Left lobe of liver (tissue), 2 donors: ENCODE data around the gene C6orf136. TPM values are rescaled to one million over a fixed set of nuclear protein-coding genes. Genes with fewer than 3 reads are reported as not detected.

Source experiments
- ATAC-seq: fragments of 200-7000 bp; cut with Tn5 transposase; one replicate; pipeline ENCODE4 v1.9.1; 2020; ENCODE audit warnings: mild to moderate bottlenecking, moderate library complexity
- DNase-seq: peaks from one replicate; pipeline ENCODE4 v3.0.0-alpha.2; 2020; ENCODE audit warnings: low spot score
- total RNA-seq: library from RNA; stranded (reverse); gene quantifications from one replicate; pipeline ENCODE4 v1.2.1, GENCODE V29; 2021
- donor health status: DM: no; HTN: no; CAD: no; lungs with moderate emphysema.
- donor health status: DM: no; HTN: yes; CAD: no.

Gene C6orf136, protein sequence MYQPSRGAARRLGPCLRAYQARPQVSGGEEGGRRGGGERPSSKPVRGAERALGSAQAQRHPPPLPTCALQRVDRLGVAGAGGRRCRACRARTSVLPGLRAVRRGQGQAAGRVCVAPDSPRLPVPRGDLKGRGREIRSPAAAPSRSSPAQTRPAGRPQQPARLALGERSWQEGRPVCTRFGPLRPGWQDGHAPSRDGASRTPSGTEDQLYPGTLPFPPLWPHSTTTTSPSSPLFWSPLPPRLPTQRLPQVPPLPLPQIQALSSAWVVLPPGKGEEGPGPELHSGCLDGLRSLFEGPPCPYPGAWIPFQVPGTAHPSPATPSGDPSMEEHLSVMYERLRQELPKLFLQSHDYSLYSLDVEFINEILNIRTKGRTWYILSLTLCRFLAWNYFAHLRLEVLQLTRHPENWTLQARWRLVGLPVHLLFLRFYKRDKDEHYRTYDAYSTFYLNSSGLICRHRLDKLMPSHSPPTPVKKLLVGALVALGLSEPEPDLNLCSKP
- total RNA-seq = 13.8 TPM

DNA sequence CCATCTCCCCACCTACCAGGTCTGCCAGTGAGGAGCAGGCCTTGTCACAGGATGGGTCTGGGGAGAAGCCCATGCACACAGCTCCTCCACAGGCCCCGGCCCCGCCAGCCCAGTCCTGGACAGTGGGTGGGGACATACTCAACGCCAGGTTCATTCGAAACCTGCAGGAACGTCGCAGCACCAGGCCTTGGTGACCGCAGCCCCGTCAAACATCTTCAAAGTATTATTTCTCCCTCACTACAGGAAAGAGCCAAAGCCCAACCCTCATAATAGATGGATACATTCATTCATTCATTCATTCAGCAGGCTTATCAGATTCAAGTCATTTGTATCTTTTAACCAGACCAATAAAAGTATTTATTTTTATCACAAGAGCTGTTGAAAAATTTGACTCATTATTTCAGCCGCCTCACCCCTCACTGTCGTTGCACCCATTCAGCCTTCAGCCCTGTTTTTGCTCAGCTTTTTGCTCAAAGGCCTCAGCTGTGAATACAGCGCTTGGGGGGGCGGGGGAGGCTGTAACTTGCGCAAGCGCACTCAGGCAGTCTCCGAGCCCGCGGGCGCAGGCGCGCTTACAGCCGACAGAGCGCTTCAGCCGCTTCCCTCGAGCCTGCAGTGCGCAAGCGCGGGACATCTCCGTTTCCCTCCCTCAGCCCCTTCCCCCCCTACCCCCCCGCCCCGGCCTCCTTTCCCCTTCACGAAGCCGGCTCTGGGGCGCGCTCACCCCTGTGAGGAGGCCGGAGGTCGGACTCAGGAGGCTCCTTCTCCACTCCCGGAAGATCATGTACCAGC is at the start of gene C6orf136:
C6orf136 (plus strand) TSS at position 684 of the 792 bp plus-strand sequence; CDS start at position 783, 99 bp downstream.
- ATAC-seq = peak; percentile 86
- peak; percentile 94 for DNase-seq

DNA sequence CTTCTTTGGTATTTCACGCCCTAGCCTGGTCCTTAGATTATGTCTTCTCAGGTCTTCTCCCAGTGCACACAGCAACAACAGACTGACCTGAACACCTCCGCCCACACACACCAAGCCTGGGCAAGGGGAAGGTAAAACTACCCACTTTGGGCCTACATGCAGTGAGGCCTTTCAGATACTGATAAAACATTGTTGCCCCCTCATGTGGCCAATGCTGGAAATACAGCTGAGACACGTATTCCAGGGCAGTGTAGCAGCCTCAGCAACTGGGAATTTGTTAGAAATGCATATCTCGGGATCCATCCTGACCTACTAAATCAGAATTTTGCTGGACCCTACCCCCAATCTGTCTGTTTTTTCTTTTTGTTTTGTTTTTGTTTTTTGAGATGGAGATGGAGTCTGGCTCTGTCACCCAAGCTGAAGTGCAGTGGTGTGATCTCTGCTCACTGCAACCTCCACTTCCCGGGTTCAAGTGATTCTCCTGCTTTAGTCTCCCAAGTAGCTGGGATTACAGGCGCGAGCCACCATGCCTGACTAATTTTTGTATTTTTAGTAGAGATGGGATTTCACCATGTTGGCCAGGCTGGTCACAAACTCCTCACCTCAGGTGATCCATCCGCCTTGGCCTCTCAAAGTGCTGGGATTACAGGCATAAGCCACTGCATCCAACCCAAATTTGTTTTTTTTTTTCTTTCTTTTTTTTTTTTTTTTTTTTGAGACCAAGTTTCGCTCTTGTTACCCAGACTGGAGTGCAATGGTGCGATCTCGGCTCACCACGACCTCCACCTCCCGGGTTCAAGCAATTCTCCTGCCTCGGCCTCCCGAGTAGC is 49.4 kb upstream of the C6orf136 start:
- ATAC-seq (peak; percentile 85), DNase-seq (peak; percentile 80)

DNA sequence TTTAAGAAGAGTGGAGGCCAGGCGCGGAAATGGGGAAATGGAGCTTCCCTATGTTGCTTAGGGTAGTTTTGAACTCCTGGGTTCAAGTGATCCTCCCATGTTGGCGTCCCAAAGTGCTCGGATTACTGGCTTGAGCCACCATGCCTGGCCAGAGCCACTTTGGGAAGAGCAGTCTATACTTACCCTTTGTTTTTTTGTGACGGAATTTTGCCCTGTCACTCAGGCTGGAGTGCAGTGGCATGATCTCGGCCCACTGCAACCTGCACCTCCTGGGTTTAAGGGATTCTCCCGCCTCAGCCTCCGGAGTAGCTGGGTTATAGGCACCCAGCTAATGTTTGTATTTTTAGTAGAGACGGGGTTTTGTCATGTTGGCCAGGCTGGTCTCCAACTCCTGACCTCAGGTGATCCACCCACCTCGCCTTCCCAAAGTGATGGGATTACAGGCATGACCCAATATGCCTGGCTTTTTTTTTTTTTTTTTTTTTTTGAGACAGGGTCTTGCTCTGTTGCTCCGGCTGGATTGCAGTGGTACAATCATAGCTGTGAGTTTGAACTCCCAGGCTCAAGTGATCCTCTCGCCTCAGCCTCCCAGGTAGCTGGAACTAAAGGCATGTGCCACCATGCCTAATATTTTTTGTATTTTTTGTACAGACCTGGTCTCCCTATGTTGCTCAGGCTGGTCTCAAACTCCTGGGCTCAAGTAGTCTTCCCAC is 47.9 kb upstream of the C6orf136 start:
- DNase-seq (no peak), ATAC-seq (peak; percentile 8)

DNA sequence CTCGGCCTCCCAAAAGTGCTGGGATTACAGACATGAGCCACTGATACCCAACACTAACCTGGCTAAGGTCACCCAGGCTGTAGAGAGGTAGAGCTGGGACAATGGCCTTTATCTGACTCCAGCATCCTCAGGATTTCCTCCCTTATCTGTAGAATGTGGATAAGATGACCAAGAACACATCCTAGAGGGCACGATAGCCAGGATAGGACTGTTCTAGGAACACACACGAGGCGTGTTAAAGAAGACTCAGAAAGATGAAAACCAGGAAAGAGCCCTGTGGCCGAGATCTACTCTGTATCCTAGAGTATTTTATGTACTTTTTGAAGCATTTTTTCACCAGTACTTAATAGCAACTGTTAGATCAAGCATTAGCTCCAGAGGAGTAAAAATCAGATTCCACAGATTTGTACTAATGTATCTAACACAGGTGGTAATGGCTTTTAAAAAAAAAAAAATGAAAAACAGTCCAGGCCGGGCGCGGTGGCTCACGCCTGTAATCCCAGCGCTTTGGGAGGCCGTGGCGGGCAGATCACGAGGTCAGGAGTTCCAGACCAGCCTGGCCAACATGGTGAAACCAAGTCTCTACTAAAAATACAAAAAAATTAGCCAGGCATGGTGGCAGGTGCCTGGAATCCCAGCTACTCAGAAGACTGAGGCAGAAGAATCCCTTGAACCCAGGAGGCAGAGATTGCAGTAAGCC is 47.2 kb upstream of the C6orf136 start:
- DNase-seq = no peak

GRCh38 chr6:30600451-30600961 is 46.4 kb upstream of the C6orf136 start:
- peak; percentile 60 for DNase-seq
- peak; percentile 1 for ATAC-seq

More for the DNA sequence above, 47.2 kb upstream of the C6orf136 start:
- ATAC-seq = peak; percentile 5

DNA sequence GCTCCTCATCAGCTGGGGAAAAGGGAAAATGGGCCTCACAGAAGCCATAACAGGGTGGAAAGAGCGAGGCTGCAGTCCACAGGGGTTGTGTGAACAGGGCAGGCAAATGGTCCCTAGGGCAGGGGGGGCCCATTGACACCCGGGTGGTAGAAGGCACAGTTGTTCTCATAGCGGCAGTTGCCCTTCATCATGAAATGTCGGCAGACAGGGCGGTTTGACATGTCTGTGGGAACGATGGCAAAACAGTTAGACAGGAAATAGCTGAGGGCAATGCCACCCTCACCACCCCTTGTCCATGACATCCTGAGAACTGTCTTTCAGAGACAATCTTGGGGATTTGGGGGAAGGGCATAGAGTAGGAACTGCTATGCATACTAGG is 45.5 kb upstream of the C6orf136 start:
- ATAC-seq = no peak
- no peak for DNase-seq

DNA sequence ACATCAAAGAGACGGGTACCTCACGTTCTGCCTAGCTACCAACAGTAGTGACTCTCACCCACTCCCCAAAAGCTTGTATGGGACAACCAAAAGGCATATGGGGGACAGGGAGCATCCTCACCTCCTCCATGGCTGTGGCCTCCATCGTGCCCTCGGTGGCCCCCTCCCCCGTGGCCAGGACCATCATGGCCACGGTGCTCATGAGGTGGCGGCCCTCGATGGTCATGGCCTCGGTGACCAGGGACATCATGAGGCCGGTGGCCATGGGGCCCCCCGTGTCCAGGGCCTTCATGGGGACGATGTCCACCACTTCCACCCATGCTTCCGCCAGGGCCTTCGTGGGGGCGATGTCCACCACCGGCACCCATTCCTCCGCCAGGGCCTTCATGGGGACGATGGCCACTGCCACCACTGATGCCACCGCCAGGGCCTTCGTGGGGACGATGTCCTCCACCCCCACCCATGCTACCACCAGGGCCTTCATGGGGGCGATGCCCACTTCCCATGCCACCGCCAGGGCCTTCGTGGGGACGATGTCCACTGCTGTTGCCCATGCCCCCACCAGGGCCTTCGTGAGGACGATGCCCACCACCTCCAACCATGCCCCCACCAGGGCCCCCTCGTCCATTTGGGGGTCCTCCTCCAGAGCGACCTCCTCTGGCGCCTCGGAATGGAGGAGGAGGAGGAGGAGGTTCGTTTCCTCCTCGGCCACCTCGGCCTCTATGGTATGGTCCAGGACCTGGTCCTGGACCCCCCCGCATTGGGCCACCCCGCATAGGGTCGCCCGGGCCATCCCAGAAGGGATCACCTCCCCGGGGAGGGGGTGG is 44.9 kb upstream of the C6orf136 start:
- no peak for DNase-seq
- ATAC-seq = peak; percentile 6

- no peak for DNase-seq
- no peak for ATAC-seq
These were observed 43.0 kb upstream of the C6orf136 start for GRCh38 chr6:30603961-30604360.

DNA sequence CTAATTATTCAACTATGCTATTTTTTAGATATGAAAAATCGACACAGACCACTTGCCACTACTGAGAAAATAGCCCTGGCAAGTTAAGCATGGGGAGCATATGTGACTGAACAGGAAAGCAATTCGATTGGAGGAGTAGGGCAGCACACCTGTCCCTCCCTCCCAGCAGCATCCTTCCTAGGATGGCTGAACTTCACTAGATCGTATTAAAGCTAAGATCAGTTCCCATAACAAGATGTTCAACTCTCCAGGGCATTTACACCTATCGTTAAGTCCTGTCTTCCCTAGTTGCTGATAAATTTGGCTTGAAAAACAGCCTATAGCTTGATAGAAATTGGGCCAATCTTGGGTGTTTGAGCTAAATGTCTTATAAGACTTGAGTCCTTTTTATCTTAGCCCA is 36.9 kb upstream of the C6orf136 start:
- DNase-seq (no peak), ATAC-seq (no peak)

DNA sequence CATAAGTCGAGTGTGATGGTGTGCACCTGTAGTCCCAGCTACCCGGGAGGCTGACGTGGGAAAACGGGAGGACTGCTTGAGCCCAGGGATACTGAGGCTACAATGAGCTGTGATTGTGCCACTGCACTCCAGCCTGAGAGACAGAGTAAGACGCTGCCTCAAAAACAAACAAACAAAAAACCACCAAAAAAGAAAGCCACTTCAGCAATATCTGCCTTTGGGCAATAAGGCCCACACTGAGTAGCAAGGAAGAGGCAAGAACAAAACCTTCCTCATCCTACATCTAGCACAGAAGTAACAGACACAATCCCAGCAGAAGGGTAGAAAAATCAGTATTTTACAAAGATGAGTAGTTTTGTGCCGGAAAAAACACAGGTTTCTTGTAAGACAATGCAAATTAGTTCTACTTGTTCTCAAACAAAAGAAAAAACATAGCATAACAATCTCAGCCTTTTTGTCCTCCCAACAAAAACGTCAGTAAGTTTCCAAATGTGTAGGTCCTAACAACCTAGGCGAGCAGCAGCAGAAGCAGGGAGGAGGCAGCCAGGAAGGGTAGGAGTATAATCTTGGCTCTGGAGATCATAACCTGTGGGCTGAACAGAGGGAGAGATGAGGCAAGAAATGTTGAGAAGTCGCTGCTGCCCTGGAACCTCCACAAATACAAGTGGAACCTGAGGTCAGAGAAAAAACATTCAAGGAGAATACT is 35.6 kb upstream of the C6orf136 start:
- ATAC-seq (no peak), DNase-seq (no peak)

DNA sequence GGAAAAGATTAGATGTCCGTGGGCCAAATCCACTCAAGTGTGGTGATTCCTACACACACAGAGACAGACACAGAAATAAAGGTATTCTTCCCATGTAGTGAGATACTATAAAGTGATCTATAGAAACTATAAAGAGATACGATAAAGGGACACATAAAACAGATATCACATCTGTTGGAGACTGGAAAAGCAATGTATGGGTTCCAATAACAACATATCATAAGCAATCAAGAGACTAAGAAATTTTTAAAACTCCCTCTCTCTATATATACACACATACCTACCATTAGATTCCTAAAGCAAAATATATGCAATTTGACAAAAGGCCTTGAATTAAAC is 35.1 kb upstream of the C6orf136 start:
- DNase-seq (no peak), ATAC-seq (no peak)

DNA sequence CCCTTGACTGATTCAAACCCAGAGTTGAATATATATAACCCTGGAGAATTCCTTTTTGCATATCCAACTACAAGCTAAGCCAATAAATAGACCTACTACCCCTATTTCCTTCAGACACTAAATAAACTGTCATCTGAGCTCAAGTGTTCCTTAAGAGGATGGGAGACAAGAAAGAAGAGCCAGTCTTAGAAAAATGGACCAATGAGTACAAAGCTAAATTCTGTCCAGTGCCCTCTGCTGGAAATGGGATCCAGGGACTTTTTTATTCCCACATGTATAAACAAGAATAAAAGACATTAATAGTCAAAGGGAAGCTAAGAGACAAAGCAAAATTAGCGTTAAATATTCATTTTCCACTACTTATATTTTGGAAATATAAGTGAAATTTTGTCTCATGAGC is 34.7 kb upstream of the C6orf136 start:
- DNase-seq (no peak), ATAC-seq (no peak)

DNA sequence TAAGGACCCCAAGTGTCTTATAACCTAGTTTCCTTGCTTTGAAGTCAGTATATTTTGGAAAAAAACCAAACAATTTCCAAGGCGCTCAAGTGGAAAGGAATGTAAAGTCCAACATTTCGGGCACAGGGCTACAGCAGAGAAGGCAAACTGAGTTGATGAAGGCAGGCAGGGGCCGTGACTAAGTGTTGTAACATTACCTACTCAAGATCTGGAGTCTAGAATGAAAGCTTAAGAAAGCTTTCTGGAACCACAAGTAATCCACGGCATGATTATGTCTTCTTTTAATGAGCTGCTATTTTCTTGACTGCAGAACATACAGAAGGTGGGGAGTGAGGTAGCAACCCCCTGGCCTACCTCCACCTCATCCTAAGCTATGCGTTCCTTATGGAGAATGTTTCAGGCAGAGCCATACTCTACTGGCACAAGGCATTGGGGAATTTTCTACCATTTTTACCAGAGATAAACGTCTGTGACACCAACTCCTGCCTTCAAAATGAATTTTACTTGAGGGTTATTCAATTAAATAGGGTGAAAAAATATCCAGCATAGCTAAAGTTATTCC is 34.2 kb upstream of the C6orf136 start:
- DNase-seq = no peak
- ATAC-seq = no peak

DNA sequence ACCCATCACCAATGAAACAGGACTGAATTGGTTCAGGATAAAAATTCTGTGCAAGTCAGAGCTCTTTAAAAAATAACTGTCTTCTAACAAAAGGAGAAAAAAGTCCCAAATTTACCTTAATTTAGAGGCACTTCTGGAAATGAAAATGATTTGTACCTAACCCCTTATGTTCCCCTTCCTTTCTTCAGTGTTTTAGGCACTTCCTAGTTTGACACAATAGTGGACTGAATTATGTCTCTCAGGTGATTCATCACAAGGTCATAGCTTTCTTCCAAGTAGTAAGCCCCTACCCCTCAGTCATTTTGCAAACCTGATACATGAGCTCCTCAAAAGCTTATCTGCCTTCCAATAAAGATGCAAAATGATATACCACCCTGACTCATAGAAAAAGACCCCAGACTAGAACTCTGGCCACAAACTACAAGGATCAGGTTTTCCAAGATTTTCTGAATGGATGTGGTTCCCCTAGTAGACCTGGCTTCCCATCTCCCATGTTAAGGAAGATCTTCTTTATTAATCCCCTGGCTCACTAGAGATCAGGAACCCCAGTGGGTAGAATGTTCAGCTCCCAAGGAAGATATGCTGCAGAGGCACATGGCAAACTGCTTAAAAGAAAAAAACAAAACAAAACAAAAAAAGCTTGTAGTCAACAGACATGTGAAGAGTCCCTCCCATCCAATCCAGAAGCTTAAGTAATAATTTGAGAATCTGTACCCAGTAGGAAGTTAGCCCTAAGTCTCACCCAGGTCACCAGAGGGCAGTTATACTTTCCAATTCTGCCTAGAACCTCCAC is 33.5 kb upstream of the C6orf136 start:
- DNase-seq = no peak
- no peak for ATAC-seq

DNA sequence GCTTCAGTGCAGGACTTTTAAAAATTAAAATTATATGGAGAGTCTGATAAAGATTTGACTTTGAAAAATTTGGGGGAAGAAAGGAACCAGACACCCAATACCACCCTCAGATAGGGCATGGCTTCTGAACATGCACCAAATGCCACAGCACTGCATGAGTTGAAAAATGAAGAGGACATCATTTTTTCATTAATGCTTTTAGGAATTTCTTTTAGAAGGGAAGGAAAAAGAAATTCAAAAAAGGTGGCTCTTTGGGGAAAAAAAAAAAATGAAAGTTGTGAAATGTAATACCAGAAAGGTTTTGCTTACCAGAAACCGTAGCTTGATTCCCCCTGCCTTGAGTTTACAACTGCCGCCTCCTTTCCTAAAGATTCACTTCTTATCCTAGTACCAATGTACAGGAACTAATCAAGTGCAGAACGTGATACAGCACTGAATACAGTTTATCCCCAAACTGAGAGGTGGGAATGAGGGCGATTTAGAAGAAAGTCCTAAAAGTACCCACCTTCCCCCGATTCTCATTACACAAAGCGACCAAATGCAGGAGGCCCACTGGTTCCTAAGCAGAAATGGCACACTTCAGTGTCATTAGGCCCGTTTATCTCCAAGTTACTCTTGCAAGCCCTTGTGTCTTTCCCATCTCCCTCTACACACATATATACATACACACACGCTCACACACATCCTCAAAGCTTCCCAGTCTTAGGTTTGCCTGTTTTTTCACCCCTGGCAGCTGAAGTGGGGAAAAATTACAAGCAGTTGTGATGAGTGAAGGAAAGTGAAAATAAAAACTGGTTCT is 32.7 kb upstream of the C6orf136 start:
- ATAC-seq (no peak), DNase-seq (no peak)

DNA sequence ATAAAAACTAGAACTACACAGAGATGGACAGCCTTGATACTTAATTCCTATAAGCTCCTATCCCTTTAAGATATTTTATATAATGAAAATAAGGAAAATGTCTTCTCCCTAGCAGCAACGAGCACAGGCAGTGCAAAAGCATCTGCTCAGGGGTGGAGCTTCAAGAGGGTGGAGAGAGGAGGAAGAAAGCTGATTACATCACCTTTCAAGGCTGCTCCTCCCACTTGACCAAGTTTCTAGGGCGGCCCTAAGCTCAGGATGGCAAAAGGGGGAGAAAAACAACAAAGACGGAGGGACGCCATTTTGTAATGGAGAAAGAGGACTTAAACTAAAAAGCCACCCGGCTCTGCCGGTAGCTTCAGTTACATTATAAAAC is 32.1 kb upstream of the C6orf136 start:
- DNase-seq (peak; percentile 77), ATAC-seq (peak; percentile 59)
